Gastrocnemius medialis (tissue), 4 donors: Measurements from ENCODE around the gene EDN3. TPM values are rescaled to one million over a fixed set of nuclear protein-coding genes. Genes with fewer than 3 reads are reported as not detected.

Source experiments
- ATAC-seq, 2 donors: fragments of 150-250 bp; one replicate each; pipeline ENCODE4 v1.9.1; 2016
- DNase-seq, 2 donors: peaks; one replicate each; pipeline ENCODE4 v3.0.0-alpha.2; 2019
- H3K27ac ChIP-seq, 4 donors: fragments of 200-600 bp; sonication (generic); 1 replicate in 1 of 4; 2 replicates in 3 of 4; pipeline ENCODE4 v1.5.1; 2016 to 2018; ENCODE audit warnings: mild to moderate bottlenecking in 2 of 4, moderate library complexity in 1 of 4
- H3K27me3 ChIP-seq, 3 donors: fragments of 200-600 bp; sonication (generic) in 2 of 3; 1 replicate in 1 of 3; 2 replicates in 2 of 3; pipeline versions ENCODE4 v1.5.1 to v1.6.0; 2016 to 2019; ENCODE audit warnings: mild to moderate bottlenecking in 1 of 3, moderate library complexity in 1 of 3
- H3K36me3 ChIP-seq, 2 donors: fragments of 200-600 bp; sonication (generic) in 1 of 2; one replicate each; pipeline ENCODE4 v1.5.1; 2017 to 2018
- H3K4me1 ChIP-seq, 2 donors: fragments of 200-600 bp; sonication (generic) in 1 of 2; one replicate each; pipeline ENCODE4 v1.5.1; 2016 to 2017; ENCODE audit warnings: mild to moderate bottlenecking in 2 of 2
- H3K4me3 ChIP-seq, 4 donors: fragments of 200-600 bp; sonication (generic) in 3 of 4; 1 replicate in 1 of 4; 2 replicates in 3 of 4; pipeline ENCODE4 v1.5.1; 2016 to 2019; ENCODE audit warnings: mild to moderate bottlenecking in 2 of 4
- H3K9me3 ChIP-seq, 3 donors: fragments of 200-600 bp; sonication (generic) in 2 of 3; 1 replicate in 1 of 3; 2 replicates in 2 of 3; pipeline ENCODE4 v1.5.1; 2016 to 2019
- CTCF ChIP-seq, 5 experiments: fragments of 450-650 bp in 3 of 5; fragments of 200-600 bp in 2 of 5; sonication (generic) in 2 of 5; IDR thresholded peaks in 4 of 5; conservative IDR thresholded peaks in 1 of 5; 1 replicate in 4 of 5; 2 replicates in 1 of 5; pipeline ENCODE4 v1.5.1; 2016 to 2019; ENCODE audit warnings: antibody characterized with exemption in 5 of 5, mild to moderate bottlenecking in 3 of 5, moderate library complexity in 3 of 5
- POLR2A ChIP-seq, 2 donors: fragments of 450-650 bp; IDR thresholded peaks; one replicate each; pipeline ENCODE4 v1.6.1; 2017; ENCODE audit warnings: antibody characterized with exemption in 2 of 2, mild to moderate bottlenecking in 2 of 2, moderate library complexity in 2 of 2
- in situ Hi-C, 4 donors: fragments of 200-750 bp; cut with MboI; loops; one replicate each; pipeline versions ENCODE4 v1.15.0 to v1.8.0; 2017; ENCODE audit warnings: low sequenced_read_pairs in 4 of 4
- intact Hi-C: fragments of 100-400 bp; cut with DNase I; formaldehyde crosslinking; loops from one replicate; pipeline ENCODE4 v1.15.1; 2023; ENCODE audit warnings: low total_unique reads
- total RNA-seq, 4 donors: library from RNA; depleted of rRNA; stranded (reverse); fragments of >200 nt; gene quantifications; one replicate each; pipeline versions ENCODE4 v1.1.0 to v1.2.3, GENCODE V29; 2016

The EDN3 gene
- total RNA-seq, 4 donors from 2014 or later, result 0.16 to 1.0 (median 0.66) TPM; not detected in 1

GRCh38 chr20:59351157-59352040, 51.0 kb downstream of the EDN3 start:
- Histone ChIP-seq H3K4me3 (no peak overlapping the region), H3K4me1 (no peaks in the 10 kb centered on the region), H3K9me3 (no peaks in the 10 kb centered on the region), H3K27me3 (no peaks in the 10 kb centered on the region), H3K27ac (no peak overlapping the region), H3K36me3 (no peaks in the 10 kb centered on the region)
- intact Hi-C loops, result no loop called here
- DNase-seq (no peak), ATAC-seq (no peak)
- in situ Hi-C loops, result no loop called here
- TF ChIP-seq POLR2A (IDR thresholded peaks at IDR 0.05) (no peak), CTCF (IDR thresholded peaks at IDR 0.05 in 4 of 5, conservative IDR thresholded peaks at IDR 0.05 in 1 of 5) (no peak)

GRCh38 chr20:59352541-59352940, 52.1 kb downstream of the EDN3 start:
- no peaks in the 10 kb centered on the region for H3K27me3 ChIP-seq
- no peaks in the 10 kb centered on the region for H3K4me1 ChIP-seq
- TF ChIP-seq POLR2A (IDR thresholded peaks at IDR 0.05) (no peak), CTCF (IDR thresholded peaks at IDR 0.05 in 4 of 5, conservative IDR thresholded peaks at IDR 0.05 in 1 of 5) (no peak)
- DNase-seq (no peak), ATAC-seq (no peak)
- intact Hi-C loops (no loop called here), in situ Hi-C loops (no loop called here)
- no peaks in the 10 kb centered on the region for H3K9me3 ChIP-seq
- no peaks in the 10 kb centered on the region for H3K36me3 ChIP-seq
- H3K27ac ChIP-seq, result no peak overlapping the region
- no peak overlapping the region for H3K4me3 ChIP-seq

GRCh38 chr20:59352990-59353389, 52.6 kb downstream of the EDN3 start:
- TF ChIP-seq POLR2A (IDR thresholded peaks at IDR 0.05) (no peak), CTCF (IDR thresholded peaks at IDR 0.05 in 4 of 5, conservative IDR thresholded peaks at IDR 0.05 in 1 of 5) (no peak)
- H3K27ac ChIP-seq, result no peak overlapping the region
- no peak for DNase-seq
- H3K4me3 ChIP-seq, result no peak overlapping the region
- H3K4me1 ChIP-seq, result no peaks in the 10 kb centered on the region
- H3K9me3 ChIP-seq, result no peaks in the 10 kb centered on the region
- H3K27me3 ChIP-seq, result no peaks in the 10 kb centered on the region
- in situ Hi-C loops, result no loop called here
- no peaks in the 10 kb centered on the region for H3K36me3 ChIP-seq
- no peak for ATAC-seq
- intact Hi-C loops, result no loop called here

- intact Hi-C loops, result no loop called here
- H3K27ac ChIP-seq, result no peak overlapping the region
- DNase-seq (no peak), ATAC-seq (no peak)
- H3K27me3 ChIP-seq, result no peaks in the 10 kb centered on the region
- no peak overlapping the region for H3K4me3 ChIP-seq
- in situ Hi-C loops, result no loop called here
- H3K9me3 ChIP-seq, result no peaks in the 10 kb centered on the region
- H3K36me3 ChIP-seq, result no peaks in the 10 kb centered on the region
- TF ChIP-seq POLR2A (IDR thresholded peaks at IDR 0.05) (no peak), CTCF (IDR thresholded peaks at IDR 0.05 in 4 of 5, conservative IDR thresholded peaks at IDR 0.05 in 1 of 5) (no peak)
- H3K4me1 ChIP-seq, result no peaks in the 10 kb centered on the region
Observed at GRCh38 chr20:59354460-59354859, 54.0 kb downstream of the EDN3 start.
